GM12872 (cell line): Measurements from ENCODE around the gene POU6F2.

Source experiments
- CTCF ChIP-seq: IDR thresholded peaks from 3 replicates; pipeline ENCODE4 v1.5.1; 2011; ENCODE audit warnings: low read depth, mild to moderate bottlenecking, low read length, moderate library complexity; ENCODE audit not compliant: insufficient read depth

POU6F2 gene

DNA sequence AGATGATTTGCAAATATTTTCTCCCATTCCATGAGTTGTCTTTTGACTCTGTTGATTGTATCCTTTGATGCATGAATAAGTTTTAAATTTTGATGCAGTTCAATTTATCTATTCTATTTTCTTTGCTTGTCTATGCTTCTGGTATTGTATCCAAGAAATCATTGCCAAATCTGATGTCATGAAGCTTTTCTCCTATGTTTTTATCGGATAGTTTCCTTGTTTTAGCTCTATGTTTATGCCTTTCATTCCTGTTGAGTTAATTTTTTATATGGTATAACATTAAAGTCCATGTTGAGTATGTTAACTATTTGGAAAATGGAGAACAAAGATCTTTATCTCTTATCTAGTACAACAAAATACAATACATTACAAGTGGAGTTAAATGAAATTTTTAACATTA is 41.1 kb upstream of the POU6F2 start:
- no peak for TF ChIP-seq CTCF

DNA sequence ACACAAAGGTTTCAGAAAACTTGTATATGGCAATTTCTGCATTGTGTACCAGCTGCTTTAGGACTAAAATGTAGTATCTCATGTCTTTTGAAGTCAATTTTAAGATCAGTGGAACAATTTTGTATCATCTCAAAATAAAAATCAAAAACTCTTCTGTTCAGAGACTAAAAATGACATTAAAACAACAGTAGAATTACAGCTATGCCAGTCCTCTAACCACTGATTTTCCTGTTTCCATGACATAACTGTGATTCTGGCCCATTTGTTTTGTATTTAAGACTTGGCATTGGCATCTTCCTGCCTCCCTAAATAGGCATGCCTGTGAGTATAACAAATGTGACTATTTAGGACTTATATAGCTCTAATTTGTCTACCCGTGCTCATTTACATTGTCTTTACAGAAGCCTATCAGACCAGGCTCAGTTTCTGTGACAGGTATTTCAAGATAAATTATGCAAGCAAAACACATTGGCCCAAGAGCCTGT is 39.7 kb upstream of the POU6F2 start:
- TF ChIP-seq CTCF: no peak

DNA sequence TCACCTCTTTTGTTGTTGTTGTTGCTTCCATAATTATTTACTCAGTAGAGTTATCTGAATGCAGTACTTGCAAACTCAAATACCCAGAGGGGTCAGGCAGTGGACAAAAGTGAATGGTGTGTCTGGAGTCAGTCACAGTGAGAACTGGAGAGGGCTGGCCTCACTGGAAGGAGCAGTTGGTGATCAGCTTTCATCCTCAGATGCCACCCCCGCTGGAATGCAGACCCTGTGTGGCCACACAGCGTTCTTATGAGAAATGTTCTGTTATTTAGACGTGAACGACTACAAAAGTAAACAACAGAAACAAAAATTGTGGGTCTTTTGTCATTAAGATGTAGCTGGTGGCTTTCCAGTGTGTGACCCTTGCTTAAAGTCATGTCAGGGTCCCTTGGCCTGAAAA is 39.1 kb upstream of the POU6F2 start:
- no peak for TF ChIP-seq CTCF

GRCh38 chr7:38940774-38941173 is 36.9 kb upstream of the POU6F2 start:
- TF ChIP-seq CTCF: no peak

DNA sequence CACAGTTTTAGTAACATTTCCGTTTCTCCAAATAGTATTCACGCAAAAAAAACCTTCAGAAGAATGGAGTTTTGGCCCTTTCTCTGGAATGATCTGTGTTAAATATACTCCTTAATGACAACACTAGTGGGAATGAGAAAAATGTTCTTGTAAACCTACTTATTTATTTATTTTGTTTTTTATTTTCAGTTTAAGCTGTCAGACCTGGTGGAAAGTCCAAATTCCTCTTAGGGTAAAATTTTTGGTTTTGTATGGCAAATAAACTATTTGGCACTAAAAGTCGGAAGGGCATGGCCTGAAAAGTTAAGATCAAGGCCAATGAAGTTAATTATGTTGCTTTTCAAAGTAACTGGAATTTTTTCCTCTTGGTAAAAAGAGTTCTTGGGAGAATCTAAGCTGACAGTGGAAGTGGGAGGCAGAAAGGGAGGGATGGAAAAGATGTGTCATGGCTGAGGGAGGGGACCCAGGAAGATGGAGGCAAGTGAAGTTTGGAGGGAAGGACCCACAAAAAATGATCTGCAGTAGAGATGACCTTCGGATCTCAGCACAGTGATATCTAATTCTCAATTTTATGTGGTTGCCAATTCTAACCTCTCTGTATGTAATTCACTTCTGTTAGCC is 35.2 kb upstream of the POU6F2 start:
- TF ChIP-seq CTCF: no peak

DNA sequence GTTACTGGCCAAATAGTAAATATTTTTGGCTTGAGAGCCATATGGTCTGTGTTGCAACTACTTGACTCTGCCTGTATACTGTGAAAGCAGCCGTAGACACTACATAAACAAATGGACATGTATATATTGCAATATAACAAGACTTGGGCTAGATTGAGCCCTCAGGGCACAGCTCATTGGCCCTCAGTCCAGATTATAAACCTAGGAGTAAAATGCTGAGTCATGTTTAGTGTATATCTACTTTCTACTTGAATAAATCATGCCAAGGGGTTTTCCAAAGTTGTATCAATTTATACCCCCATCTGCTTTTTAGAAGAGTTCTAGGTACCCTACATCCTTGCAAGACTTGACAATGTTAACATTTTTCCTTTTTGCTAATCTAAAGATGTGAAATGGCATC is 27.4 kb upstream of the POU6F2 start:
- no peak for TF ChIP-seq CTCF

GRCh38 chr7:38951213-38951612 is 26.5 kb upstream of the POU6F2 start:
- TF ChIP-seq CTCF: no peak
